COR-L47 (cell line): ENCODE results near the gene CHN2.
A peak's percentile ranks its signal among the peaks of the same experiment; 100 is the strongest.

ENCODE experiments used
- DNase-seq: peaks from one replicate; lab custom pipeline; 2025; lab: John Stamatoyannopoulos, UW

CHN2 gene

GRCh38 chr7:29401769-29402168 is 207.2 kb downstream of the CHN2 start:
- DNase-seq, result no peak

GRCh38 chr7:29405891-29406290 is 211.3 kb downstream of the CHN2 start:
- no peak for DNase-seq

DNA sequence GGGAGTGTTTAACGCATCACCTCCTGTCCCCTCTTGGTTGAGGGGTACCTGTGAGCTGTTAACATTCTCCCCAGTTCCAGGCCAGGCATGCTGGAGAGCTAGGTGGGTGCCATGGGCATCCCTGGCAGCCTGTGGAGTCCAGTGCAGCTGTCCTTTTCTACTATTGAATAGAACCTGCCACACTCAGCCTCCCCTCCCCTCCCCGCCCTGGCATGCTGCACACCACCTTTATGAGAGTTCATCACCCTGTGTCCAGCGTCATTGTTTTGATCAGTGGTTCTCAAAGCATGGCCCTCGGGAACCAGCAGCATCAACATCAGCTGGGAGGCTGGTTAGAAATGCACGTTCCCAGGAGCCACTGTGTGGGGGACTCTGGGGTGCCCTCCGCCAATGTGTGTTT is 211.8 kb downstream of the CHN2 start:
- DNase-seq, result no peak

GRCh38 chr7:29408841-29409243 is 214.3 kb downstream of the CHN2 start:
- peak; percentile 77 for DNase-seq

DNA sequence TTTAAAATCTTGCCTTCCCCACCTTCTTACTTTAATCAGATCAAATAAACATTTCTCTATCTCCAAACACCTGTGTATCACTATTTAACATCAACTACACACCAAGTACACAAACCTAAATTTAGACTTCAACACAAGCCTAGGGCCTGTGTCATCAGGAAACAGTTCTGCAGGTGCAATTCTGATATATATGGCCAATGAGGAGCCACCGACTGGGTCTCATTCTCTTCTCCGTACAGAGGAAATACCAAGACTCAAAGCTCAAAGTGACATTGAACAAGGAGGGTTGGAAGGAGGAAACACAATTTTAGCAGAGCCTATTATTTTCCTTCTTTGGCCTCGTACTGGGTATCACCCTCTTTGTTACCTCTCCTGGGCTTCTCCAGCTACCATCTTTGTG is 216.4 kb downstream of the CHN2 start:
- no peak for DNase-seq

DNA sequence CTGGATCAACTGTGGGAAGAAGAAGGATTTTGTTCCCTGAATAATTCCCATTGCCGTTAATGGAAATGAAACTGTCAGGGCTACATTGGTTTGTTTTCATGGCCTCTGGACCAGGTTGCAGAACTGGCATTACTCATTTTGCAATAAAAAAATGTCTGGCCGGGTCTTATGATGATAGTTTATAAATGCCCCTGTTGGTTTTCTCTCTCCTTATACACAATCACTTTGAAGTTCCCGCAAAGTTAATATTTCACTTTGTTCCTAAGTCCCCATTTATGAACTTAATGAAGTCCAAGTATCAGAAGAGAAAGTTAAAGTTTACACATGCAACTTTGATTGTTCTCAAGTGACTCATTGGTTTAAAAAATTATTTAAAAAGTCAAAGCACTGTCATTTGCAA is 218.3 kb downstream of the CHN2 start:
- no peak for DNase-seq

- DNase-seq, result no peak
Measured at GRCh38 chr7:29413626-29414136, 219.1 kb downstream of the CHN2 start.

GRCh38 chr7:29414216-29414615 is 219.6 kb downstream of the CHN2 start:
- DNase-seq, result no peak

GRCh38 chr7:29415215-29415614 is 220.6 kb downstream of the CHN2 start:
- DNase-seq, result no peak

DNA sequence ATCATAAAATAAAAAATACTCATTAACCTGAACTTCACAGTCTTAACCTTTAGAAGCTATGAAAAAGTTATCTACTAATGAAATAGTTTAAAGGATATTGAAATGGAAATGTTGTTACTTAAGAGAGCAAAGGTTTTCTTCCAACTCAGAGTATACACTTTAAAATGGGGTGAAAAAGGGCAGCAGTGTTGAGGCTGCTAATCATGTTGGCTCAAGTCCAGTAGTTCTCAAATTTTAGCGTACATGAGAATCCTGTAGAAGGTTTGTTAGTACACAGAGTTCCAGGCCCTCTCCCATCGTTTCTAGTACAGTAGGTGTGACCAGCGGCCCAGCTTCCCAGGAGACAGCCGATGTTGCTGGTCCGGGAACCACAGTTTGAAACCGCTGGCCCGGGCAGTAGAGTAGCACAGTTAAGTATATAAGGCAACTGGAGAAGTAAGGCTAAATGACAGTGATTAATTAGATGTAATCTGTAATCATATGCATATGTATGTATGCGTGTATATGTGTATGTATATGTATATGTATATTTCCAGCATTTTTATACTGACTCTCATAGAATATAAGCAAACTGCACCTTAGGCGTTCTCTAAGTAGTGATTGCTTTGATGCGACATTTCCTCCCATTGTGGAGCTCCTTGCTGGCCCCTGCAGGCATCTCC is 221.8 kb downstream of the CHN2 start:
- no peak for DNase-seq

GRCh38 chr7:29416938-29417305 is 222.3 kb downstream of the CHN2 start:
- no peak for DNase-seq

DNA sequence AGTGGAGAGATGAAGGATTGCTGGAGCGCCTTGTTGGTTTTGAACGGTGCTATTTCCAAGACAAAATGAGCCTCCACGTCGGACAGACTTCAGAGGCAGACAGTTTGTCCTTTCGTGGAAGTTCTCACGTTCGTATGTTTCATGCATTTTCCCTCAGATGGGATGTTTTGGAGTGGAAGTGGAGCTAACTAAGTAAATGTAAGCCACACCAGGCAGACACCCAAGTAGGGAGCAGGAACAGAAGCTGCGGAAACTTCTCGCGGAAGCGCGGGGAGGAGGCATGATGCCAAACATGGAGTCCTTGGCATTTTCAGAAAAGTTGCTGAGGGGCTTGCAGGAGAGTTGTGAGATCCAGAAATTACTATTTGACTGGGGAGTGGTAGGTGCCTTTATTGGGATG is 223.5 kb downstream of the CHN2 start:
- DNase-seq, result no peak

- DNase-seq, result no peak
Measured at GRCh38 chr7:29418651-29419050, 224.1 kb downstream of the CHN2 start.

GRCh38 chr7:29420011-29420410 is 225.4 kb downstream of the CHN2 start:
- no peak for DNase-seq

DNA sequence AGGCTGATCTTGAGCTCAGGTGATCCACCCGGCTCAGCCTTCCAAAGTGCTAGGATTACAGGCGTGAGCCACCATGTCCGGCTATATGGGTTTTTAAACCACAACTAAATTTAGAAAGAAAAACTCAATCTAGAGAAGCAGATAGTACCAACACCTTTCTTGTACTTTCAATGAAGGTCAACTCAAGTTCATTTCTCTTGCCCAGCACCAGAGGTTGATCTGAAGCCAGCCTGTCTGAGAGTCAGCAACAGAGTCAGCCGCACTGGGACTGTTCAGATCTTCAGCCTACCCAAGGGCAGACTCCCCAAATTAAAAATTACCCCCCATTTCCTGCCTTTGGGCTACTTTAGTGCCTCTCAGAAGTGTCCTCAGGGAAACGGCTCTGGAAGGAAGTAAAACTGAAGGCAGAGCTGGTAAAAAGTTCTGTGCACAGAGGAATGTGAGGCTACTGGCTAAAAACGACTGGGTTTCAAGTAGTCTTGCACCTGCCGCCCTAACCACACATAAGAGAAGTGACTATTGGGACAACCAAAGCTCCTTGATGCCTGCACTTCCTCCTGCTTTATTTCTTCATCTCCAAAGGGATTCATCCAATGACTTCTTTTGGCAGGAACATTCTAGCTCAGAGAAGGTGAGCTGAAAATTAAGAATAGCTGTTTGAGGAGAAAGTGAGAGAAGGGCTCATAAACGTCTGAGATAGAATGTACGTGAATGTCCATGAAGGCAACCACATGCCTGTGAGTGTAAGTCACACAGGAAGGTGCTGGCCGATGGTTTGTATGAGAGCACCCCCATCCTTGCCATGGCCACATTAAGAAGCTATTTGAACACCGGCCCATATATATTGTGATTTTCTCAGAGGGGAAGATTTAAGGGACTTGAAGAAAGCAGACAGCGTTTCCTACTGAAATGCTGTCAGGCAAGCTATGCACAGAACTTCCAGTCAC is 226.7 kb downstream of the CHN2 start:
- no peak for DNase-seq

DNA sequence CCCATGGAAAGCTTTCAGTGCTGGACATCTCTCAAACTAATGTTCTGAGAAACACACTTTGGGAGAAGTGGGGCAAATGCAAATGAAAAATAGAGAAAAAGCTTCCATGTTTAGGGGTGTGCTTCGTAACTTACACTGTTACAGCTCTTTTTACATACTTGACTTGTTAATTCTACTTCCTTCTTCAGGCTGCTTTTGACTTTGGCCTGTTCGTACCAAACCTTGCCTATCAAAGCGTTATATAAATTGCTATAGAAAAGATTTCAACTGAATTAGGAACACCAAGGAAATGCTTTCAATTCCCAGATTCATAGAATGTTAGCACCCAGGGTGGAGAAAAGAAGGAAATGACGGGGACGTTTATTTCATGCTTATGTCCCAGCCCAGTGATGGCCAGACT is 228.3 kb downstream of the CHN2 start:
- DNase-seq, result no peak

DNA sequence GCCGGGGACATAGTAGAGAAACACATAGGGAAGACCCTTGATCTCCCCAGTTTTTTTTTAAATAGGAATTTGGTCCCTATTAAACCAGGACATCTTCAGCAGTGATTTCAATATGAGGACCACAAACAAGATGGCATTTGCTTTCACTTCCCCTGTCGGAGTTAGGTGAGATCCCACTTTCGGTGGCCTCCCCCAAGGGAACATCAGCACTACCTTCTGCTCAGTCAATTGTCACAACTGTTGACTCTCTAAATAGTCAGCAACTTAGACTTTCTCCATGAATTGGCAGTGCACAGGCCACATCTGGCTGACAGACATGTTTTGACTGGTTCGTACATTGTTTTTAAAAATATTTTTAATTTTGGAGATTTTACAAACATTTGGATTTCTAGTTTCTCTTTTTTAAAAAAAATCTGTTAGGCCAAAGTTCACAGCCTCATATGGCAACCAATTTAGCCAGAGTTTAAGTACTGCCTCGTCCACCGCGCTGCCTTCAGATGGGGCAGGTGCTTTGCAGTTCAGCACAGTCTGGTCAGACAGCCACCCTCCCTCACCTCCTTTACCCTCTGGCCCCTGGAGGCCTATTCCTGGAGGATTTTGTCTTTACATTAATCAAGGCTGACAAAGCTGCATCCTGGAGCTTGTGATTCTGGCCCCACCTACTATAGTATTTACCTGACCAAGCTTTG is 229.9 kb downstream of the CHN2 start:
- no peak for DNase-seq

DNA sequence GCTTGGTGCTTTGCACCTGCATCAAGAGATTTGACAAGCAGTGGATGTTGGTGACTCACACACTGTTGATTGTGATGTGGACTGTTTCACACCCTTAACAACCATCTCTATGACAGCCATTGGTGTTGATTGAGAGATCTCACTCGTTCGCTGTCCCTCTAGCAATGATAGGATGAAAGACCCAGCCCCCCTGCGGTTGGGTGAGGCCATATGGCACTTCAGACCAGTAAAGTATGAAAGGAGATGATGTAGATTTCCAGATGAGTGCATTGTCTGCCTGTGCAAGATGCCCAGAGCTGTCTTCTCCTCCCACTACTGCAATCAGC is 230.4 kb downstream of the CHN2 start:
- no peak for DNase-seq

GRCh38 chr7:29426587-29426986 is 232.0 kb downstream of the CHN2 start:
- DNase-seq, result no peak

DNA sequence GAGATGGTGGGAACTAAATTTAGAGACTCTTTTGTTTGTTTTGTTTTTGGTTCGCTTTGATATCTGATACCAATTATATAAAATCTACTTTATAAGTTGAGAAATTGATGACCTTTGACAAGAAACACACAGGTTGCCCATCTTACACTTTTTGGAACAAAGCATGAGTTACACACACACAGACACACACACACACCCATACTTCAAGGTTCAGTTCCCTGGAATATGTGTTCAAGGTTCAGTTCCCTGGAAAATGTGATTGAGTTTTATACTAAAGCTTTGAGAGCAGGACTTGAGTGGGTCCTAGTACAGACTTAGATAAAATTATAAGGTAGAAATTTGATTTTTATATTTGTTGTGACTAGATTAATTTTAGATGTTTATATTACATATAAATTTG is 234.8 kb downstream of the CHN2 start:
- no peak for DNase-seq

DNA sequence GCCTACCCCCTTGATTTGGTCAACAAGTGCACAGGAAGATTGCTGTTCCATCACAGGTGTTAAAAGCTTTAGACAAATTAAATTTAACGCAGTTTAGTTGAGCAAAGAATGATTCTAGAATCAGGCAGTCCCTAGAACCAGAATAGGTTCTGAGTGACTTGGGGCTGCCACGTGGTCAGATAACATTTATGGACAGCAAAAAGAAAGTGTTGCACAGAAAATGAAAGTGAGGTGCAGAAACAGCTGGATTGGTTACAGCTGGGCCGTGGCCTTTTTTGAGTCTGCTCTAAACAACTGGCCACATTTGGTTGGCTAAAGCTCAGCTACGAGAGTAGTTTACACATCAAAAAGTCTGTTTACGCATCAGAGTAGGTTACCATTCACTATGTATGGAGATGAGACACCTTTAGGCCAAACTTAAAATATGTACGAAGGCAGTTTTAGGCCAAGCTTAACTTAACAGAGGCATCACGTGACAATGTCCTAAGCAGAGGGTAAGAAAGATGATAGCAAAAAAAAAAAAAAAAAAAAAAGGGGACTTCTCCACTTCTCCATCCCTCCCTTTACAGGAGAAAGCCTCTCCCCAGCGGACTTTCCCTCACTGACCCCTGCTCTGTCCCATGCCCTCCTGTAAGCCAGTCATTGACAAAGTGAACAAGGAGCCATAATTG is 235.8 kb downstream of the CHN2 start:
- DNase-seq, result no peak

DNA sequence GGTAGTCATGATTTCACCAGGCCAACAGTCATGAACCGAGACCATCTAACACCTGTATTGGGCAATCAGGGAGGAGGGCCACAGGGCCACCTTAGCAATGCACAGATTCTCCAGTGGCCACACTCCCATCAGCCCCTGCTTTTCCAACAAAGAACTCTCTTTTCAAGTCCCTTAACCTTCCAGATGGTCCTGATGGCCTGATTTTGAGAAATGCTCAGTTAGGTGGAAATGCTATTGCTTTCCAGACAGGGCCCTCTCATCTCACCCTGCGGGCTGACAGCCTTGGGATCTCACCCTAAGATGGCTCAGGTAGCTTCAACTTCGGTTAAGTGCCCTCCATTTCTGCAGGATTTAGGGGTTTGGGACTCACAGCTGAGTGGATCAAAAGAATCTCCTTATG is 237.1 kb downstream of the CHN2 start:
- no peak for DNase-seq
